NCI-H187 treated with DMSO at 0.1 percent for 48 hours (cell line): ENCODE measurements around the gene CACNA1C.
"Not testable (repeated sequence)": the region's sequence is repeated elsewhere in the genome, so short reads cannot be mapped to it uniquely, and the experiment has no call there.

Source experiments
- DNase-seq: peaks from one replicate; lab custom pipeline; 2025; lab: John Stamatoyannopoulos, UW

CACNA1C gene

GRCh38 chr12:2691345-2692071 is 638.7 kb downstream of the CACNA1C start:
- DNase-seq, result no peak

- no peak for DNase-seq
Measured at GRCh38 chr12:2692080-2692479, 639.3 kb downstream of the CACNA1C start.

- no peak for DNase-seq
Measured at GRCh38 chr12:2693244-2693860, 640.6 kb downstream of the CACNA1C start.

- DNase-seq, result no peak
Measured at GRCh38 chr12:2693980-2694610, 641.3 kb downstream of the CACNA1C start.

- DNase-seq, result no peak
Measured at GRCh38 chr12:2696136-2696535, 643.3 kb downstream of the CACNA1C start.

- DNase-seq, result no peak
Measured at GRCh38 chr12:2697057-2697800, 644.4 kb downstream of the CACNA1C start.

GRCh38 chr12:2698566-2698965 is 645.8 kb downstream of the CACNA1C start:
- no peak for DNase-seq

- DNase-seq, result no peak
Measured at GRCh38 chr12:2710701-2711100, 657.9 kb downstream of the CACNA1C start.

- no peak for DNase-seq
Measured at GRCh38 chr12:2719392-2719791, 666.6 kb downstream of the CACNA1C start.

GRCh38 chr12:2722806-2723205 is 670.0 kb downstream of the CACNA1C start:
- DNase-seq, result no peak

GRCh38 chr12:2732290-2732689 is 679.5 kb downstream of the CACNA1C start:
- no peak for DNase-seq

- DNase-seq, result no peak
Measured at GRCh38 chr12:2733493-2734355, 680.9 kb downstream of the CACNA1C start.

- DNase-seq, result no peak
Measured at GRCh38 chr12:2735432-2735831, 682.6 kb downstream of the CACNA1C start.

GRCh38 chr12:2737656-2738241 is 685.0 kb downstream of the CACNA1C start:
- no peak for DNase-seq

- DNase-seq, result no peak
Measured at GRCh38 chr12:2739069-2739468, 686.3 kb downstream of the CACNA1C start.

- DNase-seq, result no peak
Measured at GRCh38 chr12:2739832-2740641, 687.2 kb downstream of the CACNA1C start.

- not testable (repeated sequence) for DNase-seq
Measured at GRCh38 chr12:2742037-2742436, 689.2 kb downstream of the CACNA1C start.

- no peak for DNase-seq
Measured at GRCh38 chr12:2743478-2743877, 690.7 kb downstream of the CACNA1C start.

GRCh38 chr12:2745655-2746054 is 692.9 kb downstream of the CACNA1C start:
- no peak for DNase-seq
